Prostate gland (tissue), 2 donors: ENCODE data around the gene CNKSR2. TPM values are rescaled to one million over a fixed set of nuclear protein-coding genes. Genes with fewer than 3 reads are reported as not detected.

ENCODE experiments used
- DNase-seq: peaks from one replicate; pipeline ENCODE4 v3.0.0-alpha.2; 2019; ENCODE audit warnings: low spot score
- H3K27ac ChIP-seq, 2 donors: fragments of 200-600 bp; sonication (generic); 2 replicates each; pipeline ENCODE4 v1.5.1; 2017 to 2019
- H3K27me3 ChIP-seq: fragments of 200-600 bp; sonication (generic); replicated peaks from 2 replicates; pipeline ENCODE4 v1.5.1; 2019; ENCODE audit not compliant: insufficient read depth
- H3K36me3 ChIP-seq, 2 donors: fragments of 200-600 bp; sonication (generic); 1 replicate in 1 of 2; 2 replicates in 1 of 2; pipeline versions ENCODE4 v1.5.1 to v1.8.1; 2017 to 2019
- H3K4me1 ChIP-seq: fragments of 200-600 bp; sonication (generic); replicated peaks from 2 replicates; pipeline ENCODE4 v1.5.1; 2019
- H3K4me3 ChIP-seq, 2 donors: fragments of 200-600 bp; sonication (generic); 2 replicates each; pipeline ENCODE4 v1.5.1; 2017 to 2019
- H3K9me3 ChIP-seq: fragments of 200-600 bp; sonication (generic); 2 replicates; pipeline ENCODE4 v1.5.1; 2017
- POLR2A ChIP-seq: fragments of 450-650 bp; IDR thresholded peaks from one replicate; pipeline ENCODE4 v1.6.1; 2016; ENCODE audit warnings: antibody characterized with exemption, mild to moderate bottlenecking
- POLR2AphosphoS5 ChIP-seq: sonication (generic); formaldehyde crosslinking; IDR thresholded peaks from one replicate; pipeline ENCODE4 v1.6.1; 2017; ENCODE audit warnings: antibody characterized with exemption
- WGBS: methylation state at CpG from one replicate; pipeline ENCODE4 v1.1.5; 2018; 5-methylcytosine and 5-hydroxymethylcytosine counted together
- intact Hi-C: fragments of 100-400 bp; cut with DNase I; formaldehyde crosslinking; loops from one replicate; pipeline ENCODE4 v1.14.2; 2022
- total RNA-seq, 2 donors: library from RNA; depleted of rRNA; stranded (reverse); fragments of >200 nt; gene quantifications; one replicate each; pipeline ENCODE4 v1.1.0, GENCODE V29; 2016
- TF ChIP-seq, protein P1 (sequence below), 4 experiments: fragments of 200-600 bp in 2 of 4; fragments of 450-650 bp in 2 of 4; sonication (generic) in 2 of 4; IDR thresholded peaks; 1 replicate in 3 of 4; 2 replicates in 1 of 4; pipeline ENCODE4 v1.5.1; 2016 to 2019; ENCODE audit warnings: antibody characterized with exemption in 4 of 4, mild to moderate bottlenecking in 2 of 4, moderate library complexity in 2 of 4

The CNKSR2 gene
- total RNA-seq, 2 donors from 2014 or later, result 6.8 to 10.0 TPM

- DNase-seq, result no peak
- H3K4me3 ChIP-seq, result no peak overlapping the region
- intact Hi-C loops, result no loop called here
- H3K9me3 ChIP-seq, result no peaks in the 10 kb centered on the region
- H3K27me3 ChIP-seq, result no peaks in the 10 kb centered on the region
- no peak for TF ChIP-seq POLR2AphosphoS5
- no peaks in the 10 kb centered on the region for H3K36me3 ChIP-seq
- H3K27ac ChIP-seq, result no peak overlapping the region
- 70% methylated on average over 4 of the region's 4 CpGs for WGBS
- no peaks in the 10 kb centered on the region for H3K4me1 ChIP-seq
Observed at GRCh38 chrX:21678048-21678612, 303.9 kb downstream of the CNKSR2 start.

DNA sequence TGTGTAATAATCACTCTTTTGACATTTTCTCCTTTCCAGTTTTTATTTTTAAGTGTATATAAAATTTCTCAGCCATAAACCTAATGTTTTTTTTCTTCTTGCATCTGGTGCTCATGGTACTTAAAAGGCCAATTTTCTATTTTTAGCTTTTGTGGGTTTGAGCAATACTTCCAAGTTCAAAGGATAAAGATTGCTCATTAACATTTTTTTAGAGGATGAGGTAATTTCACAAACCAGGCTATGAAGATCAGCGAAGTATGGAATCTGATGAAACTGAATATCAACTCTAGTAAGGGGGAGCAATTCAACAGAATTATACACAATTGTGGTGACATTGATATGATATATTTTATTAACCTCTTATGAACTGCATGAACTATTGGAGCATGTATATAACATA, 309.7 kb downstream of the CNKSR2 start:
- WGBS, result 57% methylated on average over 1 of the region's 1 CpG
- Histone ChIP-seq H3K4me3 (no peak overlapping the region), H3K36me3 (no peaks in the 10 kb centered on the region), H3K27me3 (no peaks in the 10 kb centered on the region), H3K9me3 (no peaks in the 10 kb centered on the region), H3K4me1 (no peaks in the 10 kb centered on the region), H3K27ac (no peak overlapping the region)
- intact Hi-C loops, result no loop called here
- no peak for DNase-seq
- TF ChIP-seq, protein P1, sequence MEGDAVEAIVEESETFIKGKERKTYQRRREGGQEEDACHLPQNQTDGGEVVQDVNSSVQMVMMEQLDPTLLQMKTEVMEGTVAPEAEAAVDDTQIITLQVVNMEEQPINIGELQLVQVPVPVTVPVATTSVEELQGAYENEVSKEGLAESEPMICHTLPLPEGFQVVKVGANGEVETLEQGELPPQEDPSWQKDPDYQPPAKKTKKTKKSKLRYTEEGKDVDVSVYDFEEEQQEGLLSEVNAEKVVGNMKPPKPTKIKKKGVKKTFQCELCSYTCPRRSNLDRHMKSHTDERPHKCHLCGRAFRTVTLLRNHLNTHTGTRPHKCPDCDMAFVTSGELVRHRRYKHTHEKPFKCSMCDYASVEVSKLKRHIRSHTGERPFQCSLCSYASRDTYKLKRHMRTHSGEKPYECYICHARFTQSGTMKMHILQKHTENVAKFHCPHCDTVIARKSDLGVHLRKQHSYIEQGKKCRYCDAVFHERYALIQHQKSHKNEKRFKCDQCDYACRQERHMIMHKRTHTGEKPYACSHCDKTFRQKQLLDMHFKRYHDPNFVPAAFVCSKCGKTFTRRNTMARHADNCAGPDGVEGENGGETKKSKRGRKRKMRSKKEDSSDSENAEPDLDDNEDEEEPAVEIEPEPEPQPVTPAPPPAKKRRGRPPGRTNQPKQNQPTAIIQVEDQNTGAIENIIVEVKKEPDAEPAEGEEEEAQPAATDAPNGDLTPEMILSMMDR (IDR thresholded peaks at IDR 0.05), result no peak
- TF ChIP-seq POLR2A, result no peak
- no peak for TF ChIP-seq POLR2AphosphoS5

DNA sequence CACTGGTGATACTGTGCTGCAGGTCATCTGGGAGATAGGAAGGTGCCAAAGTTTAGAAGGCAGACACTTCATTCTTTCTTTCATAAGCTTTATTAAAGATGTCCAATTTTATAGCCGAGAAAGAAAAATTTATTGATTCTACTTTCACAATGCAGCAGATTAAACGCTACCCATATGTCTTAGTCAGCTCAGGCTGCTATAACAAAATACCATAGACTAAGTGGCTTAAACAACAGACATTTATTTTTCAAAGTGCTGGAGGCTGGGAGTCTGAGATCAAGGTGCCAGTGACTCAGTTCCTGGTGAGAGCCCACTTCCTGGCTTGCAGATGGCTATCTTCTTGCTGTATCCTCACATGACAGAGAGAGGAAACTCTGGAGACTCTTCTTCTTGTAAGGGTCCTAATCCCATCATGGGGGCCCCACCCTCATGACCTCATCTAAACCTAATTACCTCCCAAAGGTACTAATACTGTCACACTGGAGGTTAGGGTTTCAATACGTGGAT, 317.3 kb downstream of the CNKSR2 start:
- Histone ChIP-seq H3K27ac (no peak overlapping the region), H3K27me3 (no peaks in the 10 kb centered on the region), H3K9me3 (no peaks in the 10 kb centered on the region), H3K36me3 (no peaks in the 10 kb centered on the region), H3K4me1 (no peaks in the 10 kb centered on the region), H3K4me3 (no peak overlapping the region)
- no peak for DNase-seq
- 93% methylated on average over 2 of the region's 3 CpGs for WGBS
- TF ChIP-seq POLR2AphosphoS5, result no peak
- TF ChIP-seq POLR2A, result no peak
- TF ChIP-seq, protein P1 (IDR thresholded peaks at IDR 0.05), result no peak
- intact Hi-C loops, result no loop called here

- Histone ChIP-seq H3K36me3 (no peaks in the 10 kb centered on the region), H3K4me1 (no peaks in the 10 kb centered on the region), H3K27ac (no peak overlapping the region), H3K4me3 (no peak overlapping the region), H3K9me3 (no peaks in the 10 kb centered on the region), H3K27me3 (no peaks in the 10 kb centered on the region)
- TF ChIP-seq POLR2AphosphoS5 (no peak), POLR2A (no peak)
- TF ChIP-seq, protein P1 (IDR thresholded peaks at IDR 0.05), result no peak
- intact Hi-C loops, result no loop called here
- WGBS, result 89% methylated on average over 4 of the region's 4 CpGs
- no peak for DNase-seq
Observed at GRCh38 chrX:21698272-21698671, 324.1 kb downstream of the CNKSR2 start.

DNA sequence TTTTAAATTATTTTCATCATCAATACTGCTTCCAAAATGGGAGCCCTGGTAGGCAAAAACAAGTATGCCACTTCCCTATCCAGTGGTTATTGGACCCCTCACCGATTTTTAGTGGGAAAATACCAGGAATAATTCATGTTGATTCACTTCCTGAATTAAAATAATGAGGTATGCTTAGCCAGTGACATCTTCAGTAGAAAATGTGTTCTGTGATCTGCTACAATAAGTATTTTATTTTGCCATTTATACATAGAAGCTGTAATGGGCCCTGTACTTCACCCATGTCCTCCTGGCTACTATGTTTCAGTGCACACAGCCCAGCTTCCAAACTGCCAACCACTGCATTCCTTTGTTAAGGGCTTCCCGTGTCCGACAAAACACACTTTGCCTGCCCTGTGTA, 324.9 kb downstream of the CNKSR2 start:
- Histone ChIP-seq H3K4me1 (no peaks in the 10 kb centered on the region), H3K27ac (no peak overlapping the region), H3K36me3 (no peaks in the 10 kb centered on the region), H3K27me3 (no peaks in the 10 kb centered on the region), H3K9me3 (no peaks in the 10 kb centered on the region), H3K4me3 (no peak overlapping the region)
- intact Hi-C loops, result no loop called here
- 63% methylated on average over 3 of the region's 3 CpGs for WGBS
- no peak for TF ChIP-seq POLR2AphosphoS5
- TF ChIP-seq, protein P1 (IDR thresholded peaks at IDR 0.05), result no peak
- no peak for TF ChIP-seq POLR2A
- no peak for DNase-seq
